ENCODE data around the gene PDK2.

DNA sequence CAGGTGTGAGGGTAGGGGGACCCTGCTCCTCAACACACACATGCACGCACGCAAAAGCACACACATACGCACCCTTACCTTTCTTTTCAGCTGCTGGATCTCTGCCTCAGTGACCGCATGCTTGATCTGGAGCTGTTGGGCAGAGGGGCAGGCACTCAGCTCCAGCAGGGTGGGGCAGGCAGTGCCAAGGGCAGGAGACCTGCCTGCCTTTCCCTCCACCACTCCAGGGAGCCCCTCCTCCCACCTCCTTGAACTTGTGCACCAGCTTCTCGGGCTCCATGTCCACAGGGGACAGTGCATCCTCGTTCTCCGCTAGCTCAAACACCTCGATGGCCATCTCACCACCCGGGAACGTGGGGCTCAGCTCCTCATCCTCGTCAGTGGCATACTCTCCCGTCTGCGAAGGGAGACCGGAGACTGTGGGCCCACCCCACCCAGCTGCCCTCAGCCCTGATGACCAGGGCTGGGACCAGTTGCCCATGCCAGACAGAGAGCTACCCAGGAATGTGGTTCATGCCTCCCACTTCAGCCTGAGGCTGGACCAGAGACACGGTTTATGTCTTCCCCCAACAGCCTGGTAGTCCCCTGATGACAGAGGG, 44.1 kb downstream of the PDK2 start:
- TF ChIP-seq ZNF384 (IDR thresholded peaks at IDR 0.05) (no peak), NFRKB (IDR thresholded peaks at IDR 0.05) (no peak), SP1 (IDR thresholded peaks at IDR 0.05) (no peak), L3MBTL2 (conservative IDR thresholded peaks at IDR 0.05) (no peak), FOXM1 (IDR thresholded peaks at IDR 0.05; ENCODE audit: borderline replicate concordance) (no peak), FOXA1 (IDR thresholded peaks at IDR 0.05) (no peak), TARDBP (IDR thresholded peaks at IDR 0.05) (no peak), SUZ12 (IDR thresholded peaks at IDR 0.05) (no peak), ELF4 (IDR thresholded peaks at IDR 0.05) (no peak), HDGF (IDR thresholded peaks at IDR 0.05; ENCODE audit: borderline replicate concordance) (no peak), CTBP1 (IDR thresholded peaks at IDR 0.05; ENCODE audit: borderline replicate concordance) (no peak), FOXK2 (IDR thresholded peaks at IDR 0.05) (no peak)
- TF ChIP-seq, protein P1, sequence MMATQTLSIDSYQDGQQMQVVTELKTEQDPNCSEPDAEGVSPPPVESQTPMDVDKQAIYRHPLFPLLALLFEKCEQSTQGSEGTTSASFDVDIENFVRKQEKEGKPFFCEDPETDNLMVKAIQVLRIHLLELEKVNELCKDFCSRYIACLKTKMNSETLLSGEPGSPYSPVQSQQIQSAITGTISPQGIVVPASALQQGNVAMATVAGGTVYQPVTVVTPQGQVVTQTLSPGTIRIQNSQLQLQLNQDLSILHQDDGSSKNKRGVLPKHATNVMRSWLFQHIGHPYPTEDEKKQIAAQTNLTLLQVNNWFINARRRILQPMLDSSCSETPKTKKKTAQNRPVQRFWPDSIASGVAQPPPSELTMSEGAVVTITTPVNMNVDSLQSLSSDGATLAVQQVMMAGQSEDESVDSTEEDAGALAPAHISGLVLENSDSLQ (IDR thresholded peaks at IDR 0.05), result no peak

All from HEK293T (cell line).